T follicular helper cell (primary cell): ENCODE data around the gene SMARCE1.
A peak's percentile ranks its signal among the peaks of the same experiment; 100 is the strongest.

Experiments used
- DNase-seq: peaks from one replicate; pipeline ENCODE4 v3.0.0-alpha.2; 2020; ENCODE audit warnings: low read depth

The SMARCE1 gene

DNA sequence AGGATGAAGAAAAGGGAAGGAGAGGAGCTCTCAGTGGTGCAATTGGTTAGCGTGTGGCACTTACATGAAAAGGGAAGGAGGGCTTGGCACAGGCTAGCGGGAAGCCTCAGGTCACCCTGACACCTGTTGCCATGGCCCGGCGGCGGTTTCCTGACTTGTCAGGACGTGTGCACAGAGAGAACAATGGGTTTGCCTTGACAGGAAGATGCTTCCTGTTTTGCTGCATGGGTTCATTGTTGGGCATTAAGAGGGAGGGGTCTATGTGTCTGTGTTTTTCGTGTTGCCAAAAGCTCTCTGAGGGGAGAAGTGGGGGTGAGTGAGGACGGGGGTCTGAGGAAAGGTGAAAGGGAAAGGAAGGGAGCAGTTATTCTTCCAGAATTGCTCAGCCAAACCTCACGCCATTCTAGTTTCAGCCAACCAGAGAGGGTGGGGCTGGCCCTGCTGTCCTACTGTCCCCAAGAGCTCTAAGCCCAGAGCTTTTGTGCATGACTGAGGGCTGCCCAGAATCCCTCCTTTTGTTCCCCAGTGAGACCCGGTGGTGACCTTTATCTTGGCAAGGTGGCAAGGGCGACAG lies 65.2 kb downstream of the SMARCE1 start:
- peak; percentile 51 for DNase-seq

DNA sequence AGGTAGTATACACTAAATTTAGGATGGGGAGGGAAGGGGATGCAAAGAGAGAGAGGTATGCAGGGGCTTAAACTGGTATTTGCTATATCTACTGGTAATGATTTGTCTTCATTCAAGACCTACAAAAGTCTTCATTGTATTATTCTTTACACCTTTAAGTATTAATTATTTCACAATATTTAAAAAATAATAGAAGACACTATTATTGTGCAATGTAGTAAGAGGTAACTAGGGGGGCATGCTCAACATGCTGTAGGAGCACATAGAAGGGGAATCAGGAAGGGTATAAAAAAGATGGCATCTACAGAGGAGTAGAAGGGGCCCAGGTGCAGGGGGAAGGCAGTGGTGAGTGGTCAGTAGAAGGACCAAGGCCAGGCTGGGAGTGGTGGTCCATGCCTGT lies 67.5 kb downstream of the SMARCE1 start:
- DNase-seq, result no peak

GRCh38 chr17:40579471-40579870 lies 68.1 kb downstream of the SMARCE1 start:
- DNase-seq, result no peak

DNA sequence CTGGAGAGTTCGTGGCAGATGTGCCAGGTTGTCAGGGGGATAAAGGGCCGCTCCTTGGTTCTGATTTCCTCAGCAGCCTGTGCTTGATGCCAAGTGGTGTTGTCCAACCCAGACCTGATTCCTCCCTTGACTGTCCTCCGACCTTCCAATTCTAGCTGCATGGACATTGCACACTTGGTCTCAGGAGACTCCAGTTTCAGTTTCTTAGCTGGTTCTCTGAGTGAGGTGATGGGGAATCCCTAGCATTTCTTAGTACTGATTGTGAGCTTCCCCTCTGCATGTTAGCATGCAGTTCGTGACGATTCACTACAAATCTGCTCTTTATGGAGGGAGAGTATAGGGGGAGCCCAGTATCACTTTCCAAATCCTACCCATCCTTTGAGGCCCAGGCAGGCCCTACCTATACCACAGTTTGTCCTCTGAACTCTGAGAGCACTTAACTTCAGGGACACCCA lies 70.0 kb downstream of the SMARCE1 start:
- DNase-seq, result no peak

- no peak for DNase-seq
Observed at GRCh38 chr17:40576113-40576740, 71.4 kb downstream of the SMARCE1 start.
